Stimulated activated CD4-positive, alpha-beta T cell treated with anti-CD3 and anti-CD28 coated beads, Interleukin-1b, Interleukin-23, amount 100 ng/mL, for 24 hours (primary cell): Measurements from ENCODE around the gene ZNF536.
"Not testable (repeated sequence)": the region's sequence is repeated elsewhere in the genome, so short reads cannot be mapped to it uniquely, and the experiment has no call there.

ENCODE experiments used
- DNase-seq, 4 experiments: peaks; one replicate each; pipeline ENCODE4 v3.0.0-alpha.2; 2020; ENCODE audit warnings: low read depth in 4 of 4, low spot score in 1 of 4

Gene ZNF536

DNA sequence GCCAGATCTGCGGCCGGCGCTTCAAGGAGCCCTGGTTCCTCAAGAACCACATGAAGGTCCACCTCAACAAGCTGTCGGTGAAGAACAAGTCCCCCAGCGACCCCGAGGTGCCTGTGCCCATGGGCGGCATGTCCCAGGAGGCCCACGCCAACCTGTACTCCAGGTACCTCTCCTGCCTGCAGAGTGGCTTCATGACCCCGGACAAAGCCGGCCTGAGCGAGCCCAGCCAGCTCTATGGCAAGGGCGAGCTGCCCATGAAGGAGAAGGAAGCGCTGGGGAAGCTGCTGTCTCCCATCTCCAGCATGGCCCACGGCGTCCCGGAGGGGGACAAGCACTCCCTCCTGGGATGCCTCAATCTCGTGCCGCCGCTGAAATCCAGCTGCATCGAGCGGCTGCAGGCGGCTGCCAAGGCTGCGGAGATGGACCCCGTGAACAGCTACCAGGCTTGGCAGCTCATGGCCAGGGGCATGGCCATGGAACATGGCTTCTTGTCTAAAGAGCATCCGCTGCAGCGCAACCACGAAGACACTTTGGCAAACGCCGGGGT lies 72.6 kb downstream of the ZNF536 start:
- no peak for DNase-seq

DNA sequence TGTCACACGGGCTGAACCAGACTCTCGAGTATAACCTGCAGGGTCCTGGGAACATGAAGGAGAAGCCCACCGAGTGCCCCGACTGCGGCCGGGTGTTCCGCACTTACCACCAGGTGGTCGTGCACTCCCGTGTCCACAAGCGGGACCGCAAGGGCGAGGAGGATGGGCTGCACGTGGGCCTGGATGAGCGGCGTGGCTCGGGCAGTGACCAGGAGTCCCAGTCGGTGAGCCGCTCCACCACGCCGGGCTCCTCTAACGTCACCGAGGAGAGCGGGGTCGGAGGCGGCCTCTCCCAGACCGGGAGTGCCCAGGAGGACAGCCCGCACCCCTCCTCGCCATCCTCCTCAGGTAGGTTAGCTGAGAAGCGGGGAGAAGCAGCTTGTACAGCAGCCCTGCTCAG lies 73.2 kb downstream of the ZNF536 start:
- no peak for DNase-seq

DNA sequence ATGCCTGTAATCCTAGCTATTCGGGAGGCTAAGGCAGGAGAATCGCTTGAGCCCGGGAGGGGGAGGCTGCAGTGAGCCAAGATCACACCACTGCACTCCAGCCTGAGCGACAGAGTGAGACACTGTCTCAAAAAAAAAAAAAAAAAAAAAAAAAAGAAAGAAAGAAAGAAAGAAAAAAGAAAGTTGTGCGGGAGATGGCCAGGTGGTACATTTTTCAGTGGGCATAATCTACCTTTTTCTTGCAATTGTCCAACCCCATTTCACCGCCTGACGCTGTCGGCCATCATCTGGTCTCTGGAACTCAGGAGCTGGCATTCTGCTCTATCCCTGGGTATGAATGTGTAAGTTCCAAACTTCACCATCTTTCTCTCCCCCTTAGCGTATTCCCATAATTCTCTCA lies 73.9 kb downstream of the ZNF536 start:
- DNase-seq: not testable (repeated sequence)

DNA sequence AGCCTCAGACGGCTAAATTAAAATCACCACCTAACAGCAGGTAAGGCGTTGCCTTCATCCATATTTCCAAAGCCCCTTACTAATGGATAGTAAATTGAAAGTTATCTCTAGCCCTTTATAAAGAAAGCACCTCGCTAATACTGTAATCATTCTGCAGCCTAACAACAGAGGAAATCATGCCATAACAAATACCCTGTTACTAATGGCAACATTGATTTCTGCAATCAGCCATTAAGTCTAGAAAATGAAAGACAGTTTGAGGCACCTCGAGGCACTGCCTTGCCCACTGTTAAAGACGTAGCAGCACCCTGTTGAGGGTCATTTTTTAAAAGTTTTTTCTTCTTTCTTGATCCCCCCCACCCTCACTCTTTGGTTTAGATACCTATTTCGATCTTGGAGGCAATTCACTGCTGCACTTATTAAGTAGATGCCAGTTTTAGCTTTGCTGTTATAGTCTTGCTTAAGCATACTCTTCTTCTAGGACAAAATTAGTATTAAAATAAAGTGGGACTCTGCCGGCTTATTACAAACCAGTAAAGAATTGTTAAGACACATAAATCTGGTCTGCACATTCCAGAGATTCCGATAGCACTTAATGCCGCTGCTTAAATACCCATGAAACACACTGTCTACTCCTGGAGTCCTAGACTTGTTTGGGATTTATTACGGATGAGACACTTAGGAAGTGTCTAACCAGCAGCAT lies 74.8 kb downstream of the ZNF536 start:
- no peak for DNase-seq

DNA sequence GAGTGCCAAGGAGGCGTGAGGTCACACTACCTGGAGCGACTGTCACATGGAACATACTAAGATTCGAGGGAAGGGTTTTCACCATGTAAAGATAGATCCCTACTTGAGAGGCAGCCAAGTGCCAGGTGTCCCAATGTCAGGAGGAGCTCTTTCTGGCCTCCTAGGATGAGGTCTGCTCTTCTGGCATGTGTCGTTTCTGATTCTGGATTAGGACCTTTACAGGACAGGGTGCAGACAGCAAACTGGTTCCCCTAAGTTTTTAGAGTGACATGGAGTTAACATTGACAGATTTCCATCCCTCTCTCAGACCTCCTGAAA lies 75.3 kb downstream of the ZNF536 start:
- DNase-seq: no peak

DNA sequence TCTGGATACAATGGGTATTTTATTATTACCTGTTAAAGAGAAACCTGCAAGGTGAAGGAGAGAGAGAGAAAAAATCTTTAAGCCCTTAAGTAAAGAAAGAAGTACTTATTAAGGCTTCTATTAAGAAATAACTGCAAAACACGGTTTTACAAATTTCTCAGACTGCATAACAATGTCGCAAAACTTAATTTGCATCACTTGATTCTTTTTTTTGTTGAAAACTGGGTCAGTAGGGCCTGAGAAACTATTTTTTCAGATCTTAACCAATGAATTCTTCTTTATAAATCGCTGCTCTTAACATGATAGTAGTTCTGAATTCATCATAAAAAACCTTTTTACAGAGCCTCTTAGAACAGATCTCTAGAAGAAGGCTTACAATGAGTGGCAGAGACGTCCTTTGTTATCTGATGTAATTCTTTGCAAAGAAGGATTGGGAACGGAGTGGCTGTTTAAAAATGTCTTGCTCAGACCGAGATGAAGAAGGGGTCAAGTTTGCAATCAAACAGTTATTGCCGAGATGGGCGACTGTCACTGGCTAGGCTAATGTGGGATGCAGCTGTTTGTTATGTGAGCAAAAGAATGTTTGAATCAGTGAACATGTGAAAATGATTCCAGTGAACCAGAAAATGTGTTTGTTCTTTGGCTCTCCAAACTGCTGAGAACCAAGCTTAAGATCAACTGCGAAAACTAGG lies 76.3 kb downstream of the ZNF536 start:
- DNase-seq: no peak

DNA sequence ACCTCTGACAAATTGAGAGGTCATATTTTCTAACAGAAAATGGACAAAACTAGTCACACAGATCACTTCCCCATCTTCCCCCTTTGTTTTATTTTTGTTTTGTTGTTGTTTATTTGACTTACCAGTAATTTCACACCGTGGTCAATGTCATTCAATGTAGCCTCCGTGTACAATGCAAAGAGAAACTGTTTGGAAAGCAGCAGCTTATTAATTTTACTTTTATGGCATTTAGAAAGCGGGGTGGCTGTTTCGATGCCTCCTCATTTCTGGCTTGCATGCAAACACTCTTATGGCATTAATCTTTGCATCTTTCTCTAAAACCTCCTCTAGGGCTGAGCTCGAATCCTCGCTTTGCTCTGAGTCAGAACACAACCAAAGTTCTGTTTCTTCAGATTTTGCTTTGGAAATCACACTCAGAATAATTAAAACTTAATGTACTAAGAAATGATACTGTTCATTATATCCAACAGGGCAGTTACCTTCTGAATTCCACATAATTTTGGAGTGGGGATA lies 77.0 kb downstream of the ZNF536 start:
- DNase-seq: no peak

DNA sequence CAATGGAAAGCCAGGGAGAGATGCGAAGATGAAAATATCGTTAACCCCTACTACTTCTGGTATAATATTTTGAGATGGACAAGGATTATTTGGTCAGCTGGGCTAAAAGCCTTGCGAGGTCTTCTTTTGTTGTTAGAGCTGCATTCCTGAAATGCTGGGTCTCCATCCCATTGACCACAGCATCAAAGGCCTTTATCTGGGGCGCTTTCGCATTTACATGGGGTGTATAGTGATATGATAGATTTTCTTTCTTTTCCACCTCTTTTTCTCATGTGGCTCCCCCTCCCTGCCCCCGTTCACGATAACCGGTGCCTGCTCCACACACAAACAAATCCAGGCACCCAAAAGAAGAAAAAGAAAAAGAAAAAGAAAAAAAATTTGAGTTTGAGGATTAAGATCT lies 77.5 kb downstream of the ZNF536 start:
- DNase-seq: no peak

DNA sequence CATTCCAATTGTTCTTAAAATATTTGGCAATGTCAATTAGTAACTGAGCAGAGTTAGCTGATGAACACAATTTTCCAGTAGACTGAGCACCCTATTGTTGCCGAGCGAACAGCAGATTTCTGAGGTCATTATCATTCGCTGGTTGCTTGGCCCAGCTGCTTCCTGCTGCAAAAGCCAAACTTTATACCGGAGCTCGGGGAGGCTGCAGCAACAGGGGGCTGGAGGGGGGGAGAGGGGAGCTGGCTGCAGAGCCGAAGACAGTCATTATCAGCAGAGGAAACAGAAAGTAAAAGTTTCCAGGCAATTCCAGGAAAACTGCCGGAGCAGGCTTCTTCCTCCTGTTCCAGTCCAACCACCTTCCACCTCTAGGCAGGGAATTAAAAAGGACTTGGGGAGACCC lies 77.9 kb downstream of the ZNF536 start:
- DNase-seq: no peak

DNA sequence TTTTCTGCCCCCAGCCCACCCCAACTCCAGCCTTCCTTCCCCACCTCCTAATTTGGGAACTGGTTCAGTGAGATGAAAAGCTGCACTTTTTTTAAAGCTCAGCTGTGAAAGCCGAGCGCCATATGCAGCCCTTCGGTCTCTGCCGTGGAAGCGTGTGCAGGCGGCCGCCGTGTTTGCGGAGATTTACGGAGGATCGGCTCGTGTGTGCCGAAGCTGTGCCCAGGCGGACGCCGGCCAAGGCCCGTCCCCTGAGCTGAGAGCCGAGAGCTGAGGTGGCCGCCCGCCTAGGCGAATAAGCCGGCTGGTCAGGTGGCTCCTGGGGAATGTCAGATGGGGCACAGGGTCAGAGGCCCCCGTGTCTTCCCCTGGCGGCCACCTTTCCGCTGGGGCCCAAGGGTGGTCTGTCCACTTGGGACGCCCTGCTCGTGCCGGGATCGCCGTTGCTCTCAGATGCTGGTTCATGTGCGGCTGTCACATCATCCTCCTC lies 78.7 kb downstream of the ZNF536 start:
- DNase-seq: no peak

DNA sequence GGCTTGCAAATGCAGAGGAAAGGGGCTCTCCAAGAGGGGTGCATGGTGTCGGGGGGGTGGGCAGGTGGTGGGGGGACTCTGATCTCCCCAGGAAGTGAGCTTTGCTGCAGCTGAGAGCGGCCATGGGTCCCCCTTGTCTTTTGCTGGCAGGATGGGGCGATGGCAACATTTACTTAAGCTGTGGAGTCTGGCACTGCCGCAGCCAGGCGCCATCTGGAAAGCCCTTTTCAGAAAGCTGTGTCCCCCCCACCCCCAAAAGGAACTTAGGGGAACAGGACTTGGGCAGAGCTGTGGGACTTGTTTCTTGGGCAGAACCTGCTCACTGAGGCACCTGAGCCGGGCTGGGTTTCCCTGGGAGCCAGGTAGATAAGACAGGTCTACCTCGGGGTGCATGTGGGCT lies 80.7 kb downstream of the ZNF536 start:
- DNase-seq: no peak

DNA sequence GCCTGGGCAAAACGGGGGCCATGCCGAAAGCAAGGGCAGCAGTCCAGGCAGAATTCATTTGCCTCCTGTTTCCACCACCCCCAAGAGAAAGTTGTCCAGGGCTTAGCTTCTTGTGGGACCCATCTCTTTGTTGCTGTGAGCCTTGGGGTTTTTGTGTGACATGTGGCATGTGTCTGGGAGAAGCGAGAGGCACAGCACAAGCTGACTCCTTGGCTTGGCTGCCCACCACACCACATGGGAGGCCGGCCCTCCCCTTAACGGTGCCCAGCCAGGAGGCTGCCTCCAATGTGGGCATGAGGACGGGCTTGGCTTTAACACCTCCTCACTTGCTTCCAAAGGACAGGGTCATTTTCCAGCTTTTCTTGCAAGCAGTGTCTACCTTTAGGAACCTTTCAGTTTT lies 81.6 kb downstream of the ZNF536 start:
- DNase-seq: no peak

DNA sequence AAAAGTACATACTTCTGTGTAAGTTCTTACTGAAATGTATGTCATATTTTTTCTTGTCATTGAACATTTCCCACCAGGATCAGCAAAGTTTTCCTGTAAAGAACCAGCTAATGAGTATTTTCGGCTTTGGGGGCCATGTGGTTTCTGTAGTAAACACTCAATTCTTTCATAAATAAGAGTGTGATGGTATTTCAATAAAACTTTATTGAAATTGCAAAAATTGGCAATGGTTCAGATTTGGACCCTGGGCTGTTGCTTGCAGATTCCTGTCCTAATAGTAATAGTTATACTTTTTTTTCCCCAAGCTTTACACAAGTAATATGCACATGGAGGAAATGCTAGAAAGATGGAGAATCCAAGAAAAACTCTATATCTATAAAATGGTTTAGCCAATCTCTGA lies 83.7 kb downstream of the ZNF536 start:
- no peak for DNase-seq

DNA sequence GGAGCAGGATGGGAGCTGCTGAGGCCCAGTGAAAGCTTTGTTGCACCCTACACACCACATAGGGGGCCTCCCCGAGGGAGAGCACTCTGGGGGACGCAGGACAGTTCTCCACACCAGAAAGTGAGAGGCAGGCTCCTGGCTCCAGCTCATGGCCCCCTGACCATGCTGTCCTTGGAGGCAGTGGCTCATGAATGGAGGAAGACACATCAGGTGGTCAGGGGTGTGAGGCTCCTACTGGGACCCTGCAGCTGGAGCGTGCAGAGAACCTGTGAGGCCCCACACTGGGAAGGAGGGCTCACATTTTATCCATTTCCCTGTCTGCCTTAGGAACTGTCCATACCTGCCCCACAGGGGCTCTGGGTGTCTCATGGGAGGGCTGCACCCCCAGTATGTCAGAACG lies 85.3 kb downstream of the ZNF536 start:
- no peak for DNase-seq

DNA sequence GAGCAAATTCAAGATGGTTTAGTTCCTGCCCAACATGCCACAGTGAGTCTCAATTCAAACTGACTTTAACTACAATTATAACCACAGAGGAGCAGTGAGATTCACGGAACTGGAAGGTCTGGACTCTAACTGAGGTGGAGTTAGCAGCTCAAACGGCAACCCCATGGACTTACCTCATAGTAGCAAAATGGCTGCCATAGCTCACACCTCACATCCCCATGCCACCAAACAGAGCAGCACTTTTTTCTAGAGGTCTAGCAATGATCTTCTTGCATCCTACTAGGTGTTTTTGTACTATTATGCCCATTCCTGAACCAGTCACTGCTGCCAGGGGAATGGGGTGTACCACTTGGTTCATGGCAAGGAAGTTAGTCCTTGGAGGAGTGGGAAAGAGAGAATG lies 87.7 kb downstream of the ZNF536 start:
- no peak for DNase-seq

DNA sequence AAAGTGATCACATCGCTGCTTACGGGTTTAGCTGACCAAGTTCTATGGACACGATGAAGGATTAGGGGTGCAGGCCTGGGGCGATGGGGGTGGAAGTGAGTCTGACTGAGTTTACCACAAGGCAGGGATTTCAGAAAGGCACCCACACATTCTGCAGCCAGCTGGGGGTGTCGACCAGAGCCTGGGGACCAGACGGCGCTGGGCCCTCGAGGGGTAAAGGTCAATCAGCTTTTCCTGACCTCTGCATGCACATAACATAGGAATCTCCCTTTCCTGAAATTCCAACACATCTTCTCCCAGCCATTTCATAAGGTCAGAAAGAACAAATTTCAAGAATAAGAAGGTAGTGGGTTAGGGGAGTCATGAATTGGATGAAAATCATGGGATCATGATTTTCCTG lies 92.0 kb downstream of the ZNF536 start:
- DNase-seq: no peak

DNA sequence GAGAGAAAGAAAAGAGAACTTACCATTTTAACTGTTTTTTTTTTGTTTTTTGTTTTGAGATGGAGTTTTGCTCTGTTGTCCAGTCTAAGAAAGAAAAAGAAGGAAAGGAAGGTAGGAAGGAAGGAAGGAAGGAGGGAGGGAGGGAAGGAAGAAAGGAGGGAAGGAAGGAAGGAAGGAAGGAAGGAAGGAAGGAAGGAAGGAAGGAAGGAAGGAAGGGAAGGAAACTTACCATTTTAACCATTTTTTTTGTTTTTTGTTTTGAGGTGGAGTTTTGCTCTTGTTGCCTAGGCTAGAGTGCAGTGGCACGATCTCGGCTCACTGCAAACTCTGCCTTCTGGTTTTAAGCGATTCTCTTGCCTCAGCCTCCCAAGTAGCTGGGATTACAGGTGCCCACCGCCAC lies 94.4 kb downstream of the ZNF536 start:
- not testable (repeated sequence) for DNase-seq

DNA sequence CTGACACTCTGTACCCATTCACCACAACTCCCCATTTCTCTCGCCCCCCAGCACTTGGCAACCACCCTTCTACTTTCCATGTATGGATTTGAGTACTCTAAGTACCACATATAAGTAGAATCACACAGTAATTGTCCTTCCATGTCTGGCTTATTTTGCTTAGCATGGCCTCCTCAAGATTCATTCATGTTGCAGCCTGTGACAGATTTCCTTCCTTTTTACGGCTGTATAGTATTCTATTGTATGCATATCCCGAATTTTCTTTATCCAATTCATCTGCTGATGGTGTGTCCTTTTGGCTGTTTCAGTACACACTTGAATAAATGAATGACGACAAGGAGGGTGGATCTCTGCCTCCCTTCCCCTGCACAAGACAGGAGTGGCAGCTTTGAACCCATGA lies 95.1 kb downstream of the ZNF536 start:
- DNase-seq: no peak

DNA sequence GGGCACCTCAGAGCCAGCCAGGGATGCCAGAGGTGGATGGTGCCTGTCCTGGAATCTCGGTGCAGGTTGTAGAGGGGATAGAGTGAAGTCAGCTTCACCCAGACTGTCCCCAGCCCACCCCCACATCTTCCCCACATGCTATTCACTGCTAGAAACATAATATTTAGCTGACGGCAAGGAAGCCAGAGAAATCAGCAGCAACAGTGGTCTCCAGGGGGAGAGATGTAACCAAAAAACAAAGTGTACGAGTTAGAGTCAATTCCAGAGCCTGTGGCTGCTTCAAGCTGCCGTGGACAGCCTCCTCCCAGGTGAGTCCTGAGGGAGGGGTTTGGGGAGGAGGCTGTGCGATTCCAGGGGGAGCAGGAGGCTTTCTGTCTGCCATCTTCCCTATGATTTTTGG lies 97.6 kb downstream of the ZNF536 start:
- DNase-seq: no peak

DNA sequence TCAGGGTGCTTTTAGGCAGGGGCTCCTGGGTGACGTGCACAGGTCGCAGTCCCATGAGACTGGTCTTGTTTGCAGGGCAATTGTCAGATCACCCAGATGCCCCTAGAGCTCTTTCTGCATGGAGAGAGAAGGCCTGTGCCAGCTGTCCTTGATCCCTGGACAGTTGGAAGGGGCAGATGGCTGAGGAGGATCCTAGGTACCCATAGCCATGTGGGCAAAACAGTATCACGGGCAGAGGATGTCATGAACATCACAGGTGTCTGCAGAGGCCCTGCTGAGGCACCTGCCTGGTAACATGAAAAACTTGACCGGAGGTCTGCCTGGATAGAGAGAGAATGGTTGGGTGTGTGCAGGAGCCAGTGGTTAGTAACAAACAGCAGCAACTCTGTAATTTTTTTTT lies 99.3 kb downstream of the ZNF536 start:
- no peak for DNase-seq

DNA sequence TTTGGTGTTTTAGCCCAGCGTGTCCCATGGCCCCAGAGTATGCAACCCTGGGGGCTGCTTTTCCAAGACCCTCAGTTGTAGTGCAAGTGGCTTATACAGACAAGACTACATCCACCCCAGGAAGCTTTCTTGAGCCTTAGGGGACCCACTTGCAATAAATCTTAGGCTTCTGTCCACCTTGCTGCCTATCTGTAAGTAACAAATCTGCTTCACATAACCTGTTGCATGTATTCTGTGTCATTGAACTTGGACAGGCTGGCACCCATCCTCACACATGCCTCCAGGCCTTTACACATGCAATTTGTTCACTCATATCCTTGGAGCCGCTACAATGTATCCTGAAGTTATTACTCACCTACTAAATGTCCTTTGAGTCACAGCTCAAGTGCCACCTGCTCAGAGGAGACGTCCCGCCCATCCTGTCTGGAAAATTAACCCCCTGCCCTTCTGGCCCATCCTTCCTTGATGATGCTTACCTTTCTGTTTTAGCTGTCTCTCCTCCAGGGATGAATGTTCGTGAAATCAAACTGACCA lies 101.2 kb downstream of the ZNF536 start:
- DNase-seq: no peak

DNA sequence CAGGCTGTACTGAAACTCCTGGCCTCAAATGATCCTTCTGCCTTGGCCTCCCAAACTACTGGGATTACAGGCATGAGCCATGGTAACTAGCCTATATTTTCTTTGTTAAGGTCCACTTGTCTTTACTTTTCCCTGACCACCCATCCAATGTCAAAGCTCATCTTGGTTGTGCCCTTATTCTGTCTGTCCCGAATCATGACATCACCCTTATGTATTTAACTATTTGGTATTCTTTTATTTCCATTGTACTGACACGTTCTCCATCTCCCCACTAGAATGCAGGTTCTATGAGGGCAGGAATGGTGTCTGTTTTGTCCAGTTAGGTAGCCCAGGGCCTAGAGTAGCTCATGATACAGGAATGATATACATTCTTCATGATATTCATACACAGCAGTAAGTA lies 104.8 kb downstream of the ZNF536 start:
- DNase-seq: no peak
